ENCODE measurements around the gene COMMD4. TPM values are rescaled to one million over a fixed set of nuclear protein-coding genes. Genes with fewer than 3 reads are reported as not detected.

COMMD4 gene
- total RNA-seq, 1 experiment from 2014 or later: 109 TPM

- TF ChIP-seq, protein P1, sequence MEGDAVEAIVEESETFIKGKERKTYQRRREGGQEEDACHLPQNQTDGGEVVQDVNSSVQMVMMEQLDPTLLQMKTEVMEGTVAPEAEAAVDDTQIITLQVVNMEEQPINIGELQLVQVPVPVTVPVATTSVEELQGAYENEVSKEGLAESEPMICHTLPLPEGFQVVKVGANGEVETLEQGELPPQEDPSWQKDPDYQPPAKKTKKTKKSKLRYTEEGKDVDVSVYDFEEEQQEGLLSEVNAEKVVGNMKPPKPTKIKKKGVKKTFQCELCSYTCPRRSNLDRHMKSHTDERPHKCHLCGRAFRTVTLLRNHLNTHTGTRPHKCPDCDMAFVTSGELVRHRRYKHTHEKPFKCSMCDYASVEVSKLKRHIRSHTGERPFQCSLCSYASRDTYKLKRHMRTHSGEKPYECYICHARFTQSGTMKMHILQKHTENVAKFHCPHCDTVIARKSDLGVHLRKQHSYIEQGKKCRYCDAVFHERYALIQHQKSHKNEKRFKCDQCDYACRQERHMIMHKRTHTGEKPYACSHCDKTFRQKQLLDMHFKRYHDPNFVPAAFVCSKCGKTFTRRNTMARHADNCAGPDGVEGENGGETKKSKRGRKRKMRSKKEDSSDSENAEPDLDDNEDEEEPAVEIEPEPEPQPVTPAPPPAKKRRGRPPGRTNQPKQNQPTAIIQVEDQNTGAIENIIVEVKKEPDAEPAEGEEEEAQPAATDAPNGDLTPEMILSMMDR (IDR thresholded peaks at IDR 0.05; ENCODE audit: unreplicated experiment): no peak
- Mint-ChIP-seq H3K27ac (ENCODE audit: unreplicated experiment) (no peak overlapping the region), H3K9me3 (ENCODE audit: low read depth, unreplicated experiment) (no peaks in the 10 kb centered on the region), H3K4me1 (ENCODE audit: low read depth, unreplicated experiment) (no peaks in the 10 kb centered on the region), H3K27me3 (ENCODE audit: unreplicated experiment) (no peaks in the 10 kb centered on the region), H3K36me3 (ENCODE audit: insufficient read depth, unreplicated experiment) (peaks cover 40% of the 10 kb centered on the region), H3K4me3 (ENCODE audit: low read depth, unreplicated experiment) (no peak overlapping the region)
- no peak for DNase-seq
- intact Hi-C loops (cut with micrococcal nuclease; ENCODE audit: unreplicated experiment): loop anchor here (10.0 kb wide), 1 partner anchor 284 kb away; the partner anchor contains the start of genes IMP3 and SNX33
- BruUV-seq (replicated peaks): no TSS peak
- CTCF ChIA-PET: no interaction called here
Measured at GRCh38 chr15:75360856-75361255, 25.0 kb downstream of the COMMD4 start.

DNA sequence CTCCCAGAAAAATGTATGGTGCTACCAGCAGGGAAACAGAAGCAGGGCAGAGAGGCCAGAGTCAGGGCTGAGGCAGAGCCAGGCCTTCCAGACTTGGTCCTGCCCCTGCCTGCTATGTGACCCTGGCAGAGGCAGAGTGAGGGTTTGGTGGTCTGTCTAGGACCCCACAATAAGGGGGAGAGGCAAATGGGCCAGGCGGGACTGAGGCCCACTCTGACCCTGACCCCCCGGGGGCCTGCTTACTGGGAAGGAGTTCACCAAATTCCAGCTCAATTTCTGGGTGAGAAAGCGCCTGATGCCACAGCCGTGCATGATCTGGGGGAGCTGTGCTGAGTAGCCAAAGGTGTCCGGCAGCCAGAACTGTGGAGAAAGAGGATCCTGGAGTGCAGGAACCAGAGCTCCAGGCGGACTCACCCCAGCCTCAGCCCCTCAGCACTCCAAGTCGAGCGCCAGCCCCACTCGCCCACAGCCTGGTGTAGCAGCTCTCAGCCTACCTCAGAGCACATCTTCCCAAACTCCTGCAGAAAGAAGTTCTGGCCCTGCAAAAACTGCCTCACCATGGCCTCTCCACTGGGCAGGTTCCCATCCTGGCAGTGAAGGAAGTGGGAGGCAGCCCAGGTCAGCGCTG is 25.6 kb downstream of the COMMD4 start:
- intact Hi-C loops (cut with micrococcal nuclease; ENCODE audit: unreplicated experiment): loop anchor here (10.0 kb wide), 1 partner anchor 283 kb away; the partner anchor contains the start of genes IMP3 and SNX33
- no peaks in the 10 kb centered on the region for H3K27me3 Mint-ChIP-seq (ENCODE audit: unreplicated experiment)
- no peak overlapping the region for H3K4me3 Mint-ChIP-seq (ENCODE audit: low read depth, unreplicated experiment)
- no peak for DNase-seq
- no peak overlapping the region for H3K27ac Mint-ChIP-seq (ENCODE audit: unreplicated experiment)
- no peaks in the 10 kb centered on the region for H3K4me1 Mint-ChIP-seq (ENCODE audit: low read depth, unreplicated experiment)
- TF ChIP-seq, protein P1 (IDR thresholded peaks at IDR 0.05; ENCODE audit: unreplicated experiment): no peak
- no TSS peak for BruUV-seq (replicated peaks)
- no peaks in the 10 kb centered on the region for H3K9me3 Mint-ChIP-seq (ENCODE audit: low read depth, unreplicated experiment)
- H3K36me3 Mint-ChIP-seq (ENCODE audit: insufficient read depth, unreplicated experiment): peaks cover 34% of the 10 kb centered on the region
- CTCF ChIA-PET: interaction anchor here (0.6 kb wide), 1 partner anchor 218 kb away, joined by 5 read pairs; the partner anchor contains the start of gene PTPN9

DNA sequence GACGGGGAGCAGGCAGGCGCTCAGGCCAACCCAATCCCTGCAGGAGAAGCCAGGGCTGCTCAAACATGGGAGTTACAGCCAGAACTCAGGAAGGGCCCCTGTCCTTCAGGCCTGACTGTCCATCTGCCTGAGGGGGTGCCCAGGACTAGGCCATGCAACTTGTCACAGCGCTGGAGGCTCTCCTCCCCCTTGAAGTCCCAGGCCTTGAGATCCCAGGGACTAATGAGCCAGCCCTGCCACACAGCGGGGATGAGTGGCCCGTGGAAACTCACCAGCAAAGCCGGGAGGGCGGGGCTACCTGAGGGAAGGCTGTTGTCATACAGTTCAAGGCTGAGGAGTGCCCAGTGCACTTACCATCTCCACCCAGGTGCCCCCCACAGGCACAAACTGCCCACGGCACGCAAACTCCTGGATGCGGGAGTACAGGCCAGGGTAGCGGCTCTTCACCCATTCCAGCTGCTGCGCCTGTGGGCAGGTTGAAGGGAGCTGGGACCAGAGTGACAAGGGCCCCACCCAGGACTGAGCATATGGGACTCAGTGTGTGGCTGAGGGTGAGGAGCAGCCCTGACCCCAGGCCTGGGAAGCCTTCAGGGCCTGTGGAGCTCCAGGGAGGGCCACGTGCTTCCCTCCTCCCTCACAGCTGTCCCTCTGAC is 26.3 kb downstream of the COMMD4 start:
- intact Hi-C loops (cut with micrococcal nuclease; ENCODE audit: unreplicated experiment): loop anchor here (10.0 kb wide), 1 partner anchor 283 kb away; the partner anchor contains the start of genes IMP3 and SNX33

DNA sequence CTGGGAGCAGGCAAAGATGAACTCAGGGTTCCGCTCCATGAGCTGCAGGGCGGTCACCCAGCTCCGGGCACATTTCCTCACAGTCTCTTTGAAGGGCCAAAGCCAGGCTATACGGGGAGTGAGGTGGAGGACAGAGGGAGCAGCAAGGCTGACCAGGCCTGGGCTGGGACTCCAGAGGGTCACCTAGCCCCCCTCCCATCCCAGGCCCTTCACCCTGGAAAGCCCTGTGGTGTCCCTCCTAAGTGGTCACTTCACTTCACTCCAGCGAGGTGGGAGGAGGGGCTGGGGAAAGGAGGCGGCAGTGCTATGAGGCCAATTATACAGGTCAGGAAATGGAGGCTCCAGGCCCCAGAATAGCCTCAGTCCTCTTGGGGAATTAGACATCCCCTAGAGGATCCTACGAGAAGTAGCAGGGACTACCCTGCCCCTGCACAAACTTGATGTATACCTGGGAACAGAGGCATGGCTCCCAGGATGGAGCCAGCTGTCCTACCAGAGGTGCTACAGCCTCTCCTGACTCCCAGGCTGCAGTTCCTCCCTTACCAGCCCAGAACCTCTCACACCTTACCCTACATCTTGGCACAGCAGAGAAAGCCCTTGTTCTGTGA is 26.9 kb downstream of the COMMD4 start:
- CTCF ChIA-PET: no interaction called here
- H3K4me1 Mint-ChIP-seq (ENCODE audit: low read depth, unreplicated experiment): no peaks in the 10 kb centered on the region
- DNase-seq: no peak
- TF ChIP-seq, protein P1 (IDR thresholded peaks at IDR 0.05; ENCODE audit: unreplicated experiment): no peak
- H3K27me3 Mint-ChIP-seq (ENCODE audit: unreplicated experiment): no peaks in the 10 kb centered on the region
- H3K36me3 Mint-ChIP-seq (ENCODE audit: insufficient read depth, unreplicated experiment): peaks cover 31% of the 10 kb centered on the region
- H3K4me3 Mint-ChIP-seq (ENCODE audit: low read depth, unreplicated experiment): no peak overlapping the region
- H3K27ac Mint-ChIP-seq (ENCODE audit: unreplicated experiment): no peak overlapping the region
- H3K9me3 Mint-ChIP-seq (ENCODE audit: low read depth, unreplicated experiment): no peaks in the 10 kb centered on the region
- intact Hi-C loops (cut with micrococcal nuclease; ENCODE audit: unreplicated experiment): loop anchor here (10.0 kb wide), 1 partner anchor 282 kb away; the partner anchor contains the start of genes IMP3 and SNX33
- no TSS peak for BruUV-seq (replicated peaks)

More for the DNA sequence above, 26.3 kb downstream of the COMMD4 start:
- Mint-ChIP-seq H3K4me3 (ENCODE audit: low read depth, unreplicated experiment) (no peak overlapping the region), H3K36me3 (ENCODE audit: insufficient read depth, unreplicated experiment) (peaks cover 33% of the 10 kb centered on the region), H3K27me3 (ENCODE audit: unreplicated experiment) (no peaks in the 10 kb centered on the region), H3K27ac (ENCODE audit: unreplicated experiment) (no peak overlapping the region), H3K9me3 (ENCODE audit: low read depth, unreplicated experiment) (no peaks in the 10 kb centered on the region), H3K4me1 (ENCODE audit: low read depth, unreplicated experiment) (no peaks in the 10 kb centered on the region)
- TF ChIP-seq, protein P1 (IDR thresholded peaks at IDR 0.05; ENCODE audit: unreplicated experiment): no peak
- no peak for DNase-seq
- no TSS peak for BruUV-seq (replicated peaks)
- CTCF ChIA-PET: no interaction called here
